CD14-positive monocyte (primary cell): ENCODE data around the gene HOXA7. TPM values are rescaled to one million over a fixed set of nuclear protein-coding genes. Genes with fewer than 3 reads are reported as not detected.

ENCODE experiments used
- DNase-seq, 3 donors: peaks; one replicate each; pipeline ENCODE4 v3.0.0-alpha.2; 2011 to 2022
- H2AFZ ChIP-seq: 2 replicates; pipeline ENCODE4 v1.6.0; 2012; ENCODE audit warnings: mild to moderate bottlenecking, low read depth, low read length, inconsistent platforms; ENCODE audit not compliant: insufficient read depth, poor library complexity, severe bottlenecking
- H3K27ac ChIP-seq, 2 donors: 1 replicate in 1 of 2; 2 replicates in 1 of 2; pipeline ENCODE4 v1.5.1; 2012 to 2013; ENCODE audit warnings: low read length in 2 of 2, control low read depth in 1 of 2, inconsistent platforms in 1 of 2, low read depth in 1 of 2, mild to moderate bottlenecking in 1 of 2
- H3K27me3 ChIP-seq, 2 donors: one replicate each; pipeline versions ENCODE4 v1.6.0 to v1.6.1; 2011 to 2013; ENCODE audit warnings: low read length in 2 of 2; ENCODE audit not compliant: control insufficient read depth in 2 of 2, insufficient read depth in 2 of 2
- H3K36me3 ChIP-seq, 2 donors: replicated peaks in 1 of 2; 1 replicate in 1 of 2; 2 replicates in 1 of 2; pipeline versions ENCODE4 v1.5.1 to v1.6.1; 2012 to 2013; ENCODE audit warnings: low read length in 2 of 2, control low read depth in 1 of 2, inconsistent platforms in 1 of 2, mild to moderate bottlenecking in 1 of 2; ENCODE audit not compliant: insufficient read depth in 2 of 2, control insufficient read depth in 1 of 2
- H3K4me1 ChIP-seq, 2 donors: 1 replicate in 1 of 2; 2 replicates in 1 of 2; pipeline versions ENCODE4 v1.5.1 to v1.6.1; 2012 to 2013; ENCODE audit warnings: low read length in 2 of 2, control low read depth in 1 of 2, inconsistent platforms in 1 of 2, mild to moderate bottlenecking in 1 of 2, moderate library complexity in 1 of 2; ENCODE audit not compliant: insufficient read depth in 2 of 2, control insufficient read depth in 1 of 2
- H3K4me2 ChIP-seq: replicated peaks from 2 replicates; pipeline ENCODE3; 2012; ENCODE audit warnings: low read length, moderate library complexity, mild to moderate bottlenecking; ENCODE audit not compliant: poor library complexity, severe bottlenecking; ENCODE audit errors: extremely low read depth
- H3K4me3 ChIP-seq, 3 experiments: fragments of 200-600 bp in 1 of 3; sonication (generic) in 1 of 3; replicated peaks in 1 of 3; 1 replicate in 2 of 3; 2 replicates in 1 of 3; pipeline ENCODE4 v1.5.1; 2011 to 2013; ENCODE audit warnings: low read length in 3 of 3, mild to moderate bottlenecking in 3 of 3, control low read depth in 2 of 3, low read depth in 2 of 3, inconsistent platforms in 1 of 3, moderate library complexity in 1 of 3
- H3K79me2 ChIP-seq: 2 replicates; pipeline ENCODE4 v1.6.0; 2012; ENCODE audit warnings: mild to moderate bottlenecking, control low read depth, inconsistent platforms, low read length, moderate library complexity; ENCODE audit not compliant: insufficient read depth
- H3K9ac ChIP-seq: 2 replicates; pipeline ENCODE4 v1.6.0; 2017; ENCODE audit warnings: low read length, mild to moderate bottlenecking; ENCODE audit not compliant: insufficient read depth, poor library complexity, severe bottlenecking
- H3K9me3 ChIP-seq, 2 donors: replicated peaks in 1 of 2; 1 replicate in 1 of 2; 2 replicates in 1 of 2; pipeline versions ENCODE4 v1.5.1 to v1.6.1; 2012 to 2013; ENCODE audit warnings: low read length in 2 of 2, control low read depth in 1 of 2; ENCODE audit not compliant: control insufficient read depth in 1 of 2, insufficient read depth in 1 of 2
- H4K20me1 ChIP-seq: 2 replicates; pipeline ENCODE4 v1.6.0; 2012; ENCODE audit warnings: mild to moderate bottlenecking, low read length, control low read depth, moderate library complexity; ENCODE audit not compliant: insufficient read depth
- H3K27ac Mint-ChIP-seq, 7 donors: one replicate each; pipeline ENCODE4 v1.8.0; 2020; ENCODE audit warnings: mild to moderate bottlenecking in 7 of 7, mixed read lengths in 7 of 7, moderate library complexity in 6 of 7, inconsistent platforms in 2 of 7
- H3K27me3 Mint-ChIP-seq, 3 donors: one replicate each; pipeline ENCODE4 v1.8.0; 2021 to 2022; ENCODE audit warnings: low read depth in 3 of 3, mild to moderate bottlenecking in 3 of 3, mixed read lengths in 3 of 3, moderate library complexity in 3 of 3, inconsistent platforms in 1 of 3
- H3K36me3 Mint-ChIP-seq, 2 donors: one replicate each; pipeline ENCODE4 v1.8.0; 2020; ENCODE audit warnings: mixed read lengths in 2 of 2, inconsistent platforms in 1 of 2, mild to moderate bottlenecking in 1 of 2
- H3K4me1 Mint-ChIP-seq: one replicate; pipeline ENCODE4 v1.8.0; 2020; ENCODE audit warnings: mild to moderate bottlenecking, mixed read lengths
- H3K4me3 Mint-ChIP-seq, 2 donors: one replicate each; pipeline ENCODE4 v1.8.0; 2020; ENCODE audit warnings: mild to moderate bottlenecking in 2 of 2, mixed read lengths in 2 of 2, moderate library complexity in 1 of 2
- H3K9me3 Mint-ChIP-seq, 7 donors: one replicate each; pipeline ENCODE4 v1.8.0; 2020 to 2022; ENCODE audit warnings: mixed read lengths in 7 of 7, mild to moderate bottlenecking in 6 of 7, moderate library complexity in 6 of 7, inconsistent platforms in 2 of 7
- CTCF ChIP-seq: fragments of 200-600 bp; IDR thresholded peaks from one replicate; pipeline ENCODE4 v1.8.0; 2022; ENCODE audit warnings: antibody characterized with exemption, mild to moderate bottlenecking
- WGBS: methylation state at CpG from one replicate; pipeline ENCODE4 v1.1.5; 2013; ENCODE audit warnings: missing lambda C conversion rate; ENCODE audit not compliant: insufficient coverage; 5-methylcytosine and 5-hydroxymethylcytosine counted together
- intact Hi-C, 2 donors: fragments of 100-400 bp; cut with micrococcal nuclease; formaldehyde crosslinking; loops; one replicate each; pipeline versions ENCODE4 v1.15.0 to v1.15.1; 2023
- polyA plus RNA-seq, 3 donors: library from polyadenylated mRNA; depleted of rRNA in 1 of 3; unstranded in 2 of 3; stranded (reverse) in 1 of 3; fragments of 300-500 nt in 2 of 3; fragments of >200 nt in 1 of 3; fragmentation: Illumina TruSeq in 2 of 3; gene quantifications; 1 replicate in 2 of 3; 2 replicates in 1 of 3; pipeline ENCODE4 v1.2.3, GENCODE V29; 2012 to 2021

Gene HOXA7
- polyA plus RNA-seq, 3 donors = not detected

DNA sequence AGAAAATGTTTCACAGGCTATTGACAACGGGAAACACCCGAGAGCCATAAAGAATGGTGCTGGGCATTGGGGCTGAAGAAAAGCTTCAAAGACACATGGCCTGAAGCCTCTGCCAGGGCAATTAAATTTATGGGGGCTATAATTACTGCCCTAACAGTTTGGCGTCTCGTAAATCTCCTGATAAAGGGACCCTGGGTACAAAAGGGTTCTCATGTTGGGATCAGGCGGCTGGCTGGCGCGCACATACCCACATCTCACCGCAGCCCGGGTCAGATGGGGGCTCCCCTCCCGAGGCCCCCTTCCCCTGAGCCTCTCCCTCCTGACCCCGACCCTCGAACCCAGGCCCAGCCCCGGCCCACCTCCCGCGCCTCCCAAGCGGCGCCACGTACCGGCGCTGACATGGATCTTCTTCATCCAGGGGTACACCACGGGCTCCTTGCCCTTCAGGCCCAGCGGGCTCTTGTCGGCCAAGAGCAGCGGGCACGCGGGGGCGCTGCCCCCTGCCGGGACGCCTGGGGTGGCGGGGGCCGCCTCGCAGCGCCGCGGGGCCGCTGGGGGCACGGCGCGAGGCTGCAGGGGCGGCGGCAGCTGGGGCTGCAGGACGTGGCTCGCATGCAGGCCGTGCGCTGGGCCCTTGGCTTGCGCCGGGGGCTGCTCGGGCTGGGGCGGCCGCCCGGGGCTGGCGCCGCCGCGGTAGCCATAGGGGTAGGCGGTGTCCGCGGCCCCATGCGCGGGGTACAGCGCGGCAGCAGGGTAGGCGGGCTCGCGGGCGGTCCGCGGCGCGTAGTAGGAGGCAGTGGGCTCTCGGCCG is 26.5 kb downstream of the HOXA7 start:
- H2AFZ ChIP-seq = peak overlapping the region; percentile 95
- peak overlapping the region; percentile 76 for H3K4me2 ChIP-seq
- no peaks in the 10 kb centered on the region for H4K20me1 ChIP-seq
- no peaks in the 10 kb centered on the region for H3K79me2 ChIP-seq
- no peaks in the 10 kb centered on the region for H3K27me3 ChIP-seq
- Mint-ChIP-seq H3K4me3 (peak overlapping the region in 1 of 2 donors; percentile 45), H3K27ac (no peak overlapping the region), H3K4me1 (peaks cover 18% of the 10 kb centered on the region), H3K36me3 (peaks cover 0 to 2% of the 10 kb centered on the region in 2 donors), H3K27me3 (peaks cover 4 to 11% (median 5%) of the 10 kb centered on the region in 3 donors), H3K9me3 (peaks cover 0 to 9% (median 0%) of the 10 kb centered on the region in 7 donors)
- H3K9me3 ChIP-seq = no peaks in the 10 kb centered on the region
- no peak overlapping the region for H3K9ac ChIP-seq
- no peak for DNase-seq
- H3K27ac ChIP-seq = no peak overlapping the region
- no peaks in the 10 kb centered on the region for H3K36me3 ChIP-seq
- WGBS = 54% methylated on average over 66 of the region's 72 CpGs
- TF ChIP-seq CTCF = no peak
- intact Hi-C loops = no loop called here
- H3K4me1 ChIP-seq = peaks cover 3 to 16% of the 10 kb centered on the region in 2 donors
- peak overlapping the region in 2 of 3 experiments; percentile 47 to 78 for H3K4me3 ChIP-seq

GRCh38 chr7:27128776-27129728 is 27.4 kb downstream of the HOXA7 start:
- no peaks in the 10 kb centered on the region for H3K27me3 ChIP-seq
- DNase-seq = no peak
- H3K36me3 ChIP-seq = no peaks in the 10 kb centered on the region
- no peak overlapping the region for H3K4me3 ChIP-seq
- H3K27ac ChIP-seq = no peak overlapping the region
- H3K4me3 Mint-ChIP-seq = peak overlapping the region; percentile 0 to 27
- intact Hi-C loops = no loop called here
- H3K4me1 Mint-ChIP-seq = peaks cover 9% of the 10 kb centered on the region
- H3K4me1 ChIP-seq = peaks cover 0 to 8% of the 10 kb centered on the region in 2 donors
- WGBS = 96% methylated on average over 14 of the region's 28 CpGs
- H3K9me3 Mint-ChIP-seq = peaks cover 0 to 9% (median 0%) of the 10 kb centered on the region in 7 donors
- H3K9ac ChIP-seq = no peak overlapping the region
- H3K27me3 Mint-ChIP-seq = peaks cover 4 to 10% (median 5%) of the 10 kb centered on the region in 3 donors
- no peaks in the 10 kb centered on the region for H3K79me2 ChIP-seq
- no peak overlapping the region for H3K4me2 ChIP-seq
- no peaks in the 10 kb centered on the region for H3K9me3 ChIP-seq
- H3K27ac Mint-ChIP-seq = peak overlapping the region in 1 of 7 donors; percentile 35
- TF ChIP-seq CTCF = no peak
- H4K20me1 ChIP-seq = no peaks in the 10 kb centered on the region
- H2AFZ ChIP-seq = no peak overlapping the region
- peaks cover 0 to 2% of the 10 kb centered on the region in 2 donors for H3K36me3 Mint-ChIP-seq
